Measurements from ENCODE around the gene NRDC.

Gene NRDC, protein sequence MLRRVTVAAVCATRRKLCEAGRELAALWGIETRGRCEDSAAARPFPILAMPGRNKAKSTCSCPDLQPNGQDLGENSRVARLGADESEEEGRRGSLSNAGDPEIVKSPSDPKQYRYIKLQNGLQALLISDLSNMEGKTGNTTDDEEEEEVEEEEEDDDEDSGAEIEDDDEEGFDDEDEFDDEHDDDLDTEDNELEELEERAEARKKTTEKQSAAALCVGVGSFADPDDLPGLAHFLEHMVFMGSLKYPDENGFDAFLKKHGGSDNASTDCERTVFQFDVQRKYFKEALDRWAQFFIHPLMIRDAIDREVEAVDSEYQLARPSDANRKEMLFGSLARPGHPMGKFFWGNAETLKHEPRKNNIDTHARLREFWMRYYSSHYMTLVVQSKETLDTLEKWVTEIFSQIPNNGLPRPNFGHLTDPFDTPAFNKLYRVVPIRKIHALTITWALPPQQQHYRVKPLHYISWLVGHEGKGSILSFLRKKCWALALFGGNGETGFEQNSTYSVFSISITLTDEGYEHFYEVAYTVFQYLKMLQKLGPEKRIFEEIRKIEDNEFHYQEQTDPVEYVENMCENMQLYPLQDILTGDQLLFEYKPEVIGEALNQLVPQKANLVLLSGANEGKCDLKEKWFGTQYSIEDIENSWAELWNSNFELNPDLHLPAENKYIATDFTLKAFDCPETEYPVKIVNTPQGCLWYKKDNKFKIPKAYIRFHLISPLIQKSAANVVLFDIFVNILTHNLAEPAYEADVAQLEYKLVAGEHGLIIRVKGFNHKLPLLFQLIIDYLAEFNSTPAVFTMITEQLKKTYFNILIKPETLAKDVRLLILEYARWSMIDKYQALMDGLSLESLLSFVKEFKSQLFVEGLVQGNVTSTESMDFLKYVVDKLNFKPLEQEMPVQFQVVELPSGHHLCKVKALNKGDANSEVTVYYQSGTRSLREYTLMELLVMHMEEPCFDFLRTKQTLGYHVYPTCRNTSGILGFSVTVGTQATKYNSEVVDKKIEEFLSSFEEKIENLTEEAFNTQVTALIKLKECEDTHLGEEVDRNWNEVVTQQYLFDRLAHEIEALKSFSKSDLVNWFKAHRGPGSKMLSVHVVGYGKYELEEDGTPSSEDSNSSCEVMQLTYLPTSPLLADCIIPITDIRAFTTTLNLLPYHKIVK

GRCh38 chr1:51878616-51879336 is at the start of gene NRDC:
Gene NRDC (minus strand): TSS chr1:51878727. CDS start chr1:51878615, 112 bp downstream.
- TF ChIP-seq GATA3 (IDR thresholded peaks at IDR 0.05; ENCODE audit: low read depth, low read length) (no peak), GATA2 (IDR thresholded peaks at IDR 0.05; ENCODE audit: low read depth, low read length) (no peak)

- TF ChIP-seq GATA2 (IDR thresholded peaks at IDR 0.05; ENCODE audit: low read depth, low read length) (no peak), GATA3 (IDR thresholded peaks at IDR 0.05; ENCODE audit: low read depth, low read length) (no peak)
Measured at GRCh38 chr1:51927029-51927428, 48.5 kb upstream of the NRDC start.

- TF ChIP-seq GATA3 (IDR thresholded peaks at IDR 0.05; ENCODE audit: low read depth, low read length) (no peak), GATA2 (IDR thresholded peaks at IDR 0.05; ENCODE audit: low read depth, low read length) (no peak)
Measured at GRCh38 chr1:51926171-51926812, 47.8 kb upstream of the NRDC start.

- TF ChIP-seq GATA3 (IDR thresholded peaks at IDR 0.05; ENCODE audit: low read depth, low read length) = no peak
Measured at GRCh38 chr1:51924455-51924854, 45.9 kb upstream of the NRDC start.

- TF ChIP-seq GATA3 (IDR thresholded peaks at IDR 0.05; ENCODE audit: low read depth, low read length) (no peak), GATA2 (IDR thresholded peaks at IDR 0.05; ENCODE audit: low read depth, low read length) (no peak)
Measured at GRCh38 chr1:51922040-51922439, 43.5 kb upstream of the NRDC start.

DNA sequence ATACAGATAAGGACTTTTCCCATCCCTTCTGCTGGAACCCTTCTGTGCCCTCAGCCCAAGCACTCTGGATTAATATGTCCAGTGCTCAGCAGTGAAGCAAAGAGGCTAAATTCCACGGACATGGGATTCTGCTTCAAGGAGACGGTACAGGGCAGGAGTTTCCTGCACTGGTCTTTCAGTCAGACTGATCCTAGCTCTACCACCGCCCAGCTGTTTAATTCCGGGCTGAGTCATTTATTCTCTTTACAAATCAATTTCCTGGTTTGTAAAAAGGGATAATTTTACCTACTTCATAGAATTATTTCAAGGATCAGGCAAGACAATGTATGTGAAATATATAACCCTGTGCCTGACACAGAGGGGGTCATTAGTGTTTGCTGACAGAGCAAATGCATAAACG is 41.6 kb upstream of the NRDC start:
- TF ChIP-seq GATA2 (IDR thresholded peaks at IDR 0.05; ENCODE audit: low read depth, low read length) = no peak
- TF ChIP-seq GATA3 (IDR thresholded peaks at IDR 0.05; ENCODE audit: low read depth, low read length) = no peak

GRCh38 chr1:51919684-51920083 is 41.2 kb upstream of the NRDC start:
- no peak for TF ChIP-seq GATA2 (IDR thresholded peaks at IDR 0.05; ENCODE audit: low read depth, low read length)
- no peak for TF ChIP-seq GATA3 (IDR thresholded peaks at IDR 0.05; ENCODE audit: low read depth, low read length)

GRCh38 chr1:51916587-51917405 is 38.3 kb upstream of the NRDC start:
- TF ChIP-seq GATA3 (IDR thresholded peaks at IDR 0.05; ENCODE audit: low read depth, low read length) = peak; percentile 55; the same call in 1 of the 2 replicates
- TF ChIP-seq GATA2 (IDR thresholded peaks at IDR 0.05; ENCODE audit: low read depth, low read length) = peak; percentile 91

- TF ChIP-seq GATA2 (IDR thresholded peaks at IDR 0.05; ENCODE audit: low read depth, low read length) = no peak
- TF ChIP-seq GATA3 (IDR thresholded peaks at IDR 0.05; ENCODE audit: low read depth, low read length) = no peak
Measured at GRCh38 chr1:51915951-51916350, 37.4 kb upstream of the NRDC start.

DNA sequence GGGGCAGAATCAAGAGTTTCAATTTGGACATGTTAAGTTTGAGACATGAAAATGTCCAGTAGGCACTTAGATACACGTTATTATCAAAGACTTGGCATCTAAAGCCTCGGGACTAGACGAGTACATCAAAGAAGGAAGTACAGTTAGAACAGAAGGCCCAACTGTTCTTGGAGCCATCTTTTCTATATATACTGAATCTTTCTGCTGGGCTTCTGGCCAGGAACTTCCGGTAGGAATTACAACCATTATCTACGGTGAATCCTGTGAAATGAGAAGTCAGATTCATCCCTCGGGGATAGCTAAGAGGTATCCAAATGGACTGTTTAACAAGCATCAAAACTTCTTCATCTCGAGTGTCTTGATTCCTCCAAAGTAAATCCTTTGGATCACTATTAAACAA is 34.4 kb upstream of the NRDC start:
- TF ChIP-seq GATA3 (IDR thresholded peaks at IDR 0.05; ENCODE audit: low read depth, low read length) (no peak), GATA2 (IDR thresholded peaks at IDR 0.05; ENCODE audit: low read depth, low read length) (no peak)

DNA sequence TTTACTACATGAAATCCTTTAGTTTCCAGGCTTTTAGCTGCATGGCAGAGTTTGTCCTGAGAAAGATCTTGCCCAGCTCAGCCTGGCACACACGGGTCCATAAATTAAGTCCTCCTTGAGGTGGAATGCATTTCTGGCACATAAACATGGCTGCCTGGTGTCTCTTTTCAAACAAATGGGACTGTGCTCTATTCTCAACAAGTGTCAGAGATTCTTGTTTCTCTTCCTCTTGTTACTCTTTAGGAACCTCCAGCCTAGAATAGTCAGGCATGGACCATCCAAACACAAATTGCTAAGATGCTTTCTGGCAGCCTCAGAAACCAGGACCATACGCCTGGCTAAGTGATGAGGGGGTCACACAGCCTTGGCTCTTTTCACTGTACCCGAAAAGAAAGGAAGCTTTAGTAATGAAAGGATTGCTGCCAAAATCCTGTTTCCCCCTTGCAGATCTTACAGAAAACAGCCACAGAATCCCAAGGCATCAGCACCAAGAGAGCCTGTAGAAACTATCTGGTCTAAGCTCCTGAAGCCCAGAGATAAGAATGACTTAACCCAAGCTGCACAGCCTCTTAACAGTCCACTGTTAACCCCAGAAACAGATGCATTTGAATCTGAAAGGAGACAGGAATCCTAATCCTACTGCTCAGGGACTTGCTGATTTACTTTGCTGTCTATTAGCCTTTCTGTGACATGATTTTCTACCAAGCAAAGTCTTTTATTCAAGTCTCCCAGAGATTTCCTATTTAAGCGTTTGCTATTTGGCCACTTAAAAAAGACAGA is 31.9 kb upstream of the NRDC start:
- TF ChIP-seq GATA2 (IDR thresholded peaks at IDR 0.05; ENCODE audit: low read depth, low read length) (no peak), GATA3 (IDR thresholded peaks at IDR 0.05; ENCODE audit: low read depth, low read length) (no peak)

DNA sequence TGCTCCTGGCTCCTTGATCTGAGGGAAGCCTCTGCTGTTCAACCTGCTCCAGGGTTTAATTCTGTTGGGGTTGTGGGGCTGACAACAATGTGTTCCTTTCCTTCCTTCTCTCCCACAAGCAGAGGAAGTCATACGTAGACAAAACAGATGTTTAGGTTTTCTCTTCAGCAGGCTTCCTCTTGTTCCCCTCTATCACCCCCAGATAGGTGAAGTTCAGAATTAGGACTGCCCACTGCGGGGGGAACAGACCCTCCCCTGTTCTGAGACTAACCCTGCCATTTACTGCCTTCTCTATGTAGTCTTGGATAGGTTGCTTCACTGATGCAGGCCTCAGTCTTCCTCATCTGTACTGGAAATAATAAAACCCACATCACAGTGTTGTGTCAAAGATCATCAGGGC is 30.0 kb upstream of the NRDC start:
- TF ChIP-seq GATA2 (IDR thresholded peaks at IDR 0.05; ENCODE audit: low read depth, low read length) = no peak
- TF ChIP-seq GATA3 (IDR thresholded peaks at IDR 0.05; ENCODE audit: low read depth, low read length) = no peak
